GM23338 (cell line): ENCODE results near the gene GTF3C5. TPM values are rescaled to one million over a fixed set of nuclear protein-coding genes. Genes with fewer than 3 reads are reported as not detected.

ENCODE experiments used
- ATAC-seq: fragments of 200-7000 bp; cut with Tn5 transposase; 3 replicates; pipeline ENCODE4 v1.9.1; 2020
- DNase-seq: peaks from one replicate; pipeline ENCODE4 v3.0.0-alpha.2; 2015; ENCODE audit warnings: low spot score
- H2AFZ ChIP-seq: fragments of 200-600 bp; sonication (generic); 2 replicates; pipeline ENCODE4 v1.8.0; 2016; ENCODE audit warnings: antibody characterized with exemption, mild to moderate bottlenecking, moderate library complexity
- H3F3A ChIP-seq: fragments of 200-600 bp; sonication (generic); replicated peaks from 2 replicates; pipeline ENCODE4 v1.8.0; 2017; ENCODE audit warnings: antibody characterized with exemption, mixed run types, low read depth
- H3K27ac ChIP-seq: fragments of 200-600 bp; sonication (generic); 2 replicates; pipeline ENCODE4 v1.6.1; 2016; ENCODE audit warnings: low read depth
- H3K27me3 ChIP-seq: fragments of 200-600 bp; sonication (generic); 2 replicates; pipeline ENCODE4 v1.8.0; 2016; ENCODE audit warnings: mild to moderate bottlenecking, mixed run types, moderate library complexity; ENCODE audit not compliant: insufficient read depth
- H3K36me3 ChIP-seq: fragments of 200-600 bp; sonication (generic); 2 replicates; pipeline ENCODE4 v1.8.0; 2016; ENCODE audit warnings: mild to moderate bottlenecking; ENCODE audit not compliant: insufficient read depth
- H3K4me1 ChIP-seq: fragments of 200-600 bp; sonication (generic); 2 replicates; pipeline ENCODE4 v1.8.0; 2016; ENCODE audit warnings: mild to moderate bottlenecking, moderate library complexity; ENCODE audit not compliant: insufficient read depth
- H3K4me2 ChIP-seq: fragments of 200-600 bp; sonication (generic); 2 replicates; pipeline ENCODE4 v1.7.1; 2017; ENCODE audit warnings: mixed run types
- H3K4me3 ChIP-seq: fragments of 200-600 bp; sonication (generic); 2 replicates; pipeline ENCODE4 v1.6.1; 2016; ENCODE audit warnings: mixed run types
- H3K79me2 ChIP-seq: fragments of 200-600 bp; sonication (generic); replicated peaks from 2 replicates; pipeline ENCODE4 v1.8.0; 2017; ENCODE audit warnings: mild to moderate bottlenecking; ENCODE audit not compliant: insufficient read depth
- H3K9me2 ChIP-seq: fragments of 200-600 bp; sonication (generic); 2 replicates; pipeline ENCODE4 v1.8.0; 2017; ENCODE audit not compliant: insufficient read depth
- H4K20me1 ChIP-seq: fragments of 200-600 bp; sonication (generic); replicated peaks from 2 replicates; pipeline ENCODE4 v1.8.0; 2017; ENCODE audit warnings: mild to moderate bottlenecking; ENCODE audit not compliant: insufficient read depth
- H3K27ac Mint-ChIP-seq: 2 replicates; pipeline ENCODE4 v1.8.0; 2020; ENCODE audit warnings: inconsistent platforms, mild to moderate bottlenecking, moderate library complexity, mixed read lengths
- H3K27me3 Mint-ChIP-seq: 3 replicates; pipeline ENCODE4 v1.8.0; 2022; ENCODE audit warnings: low read depth, mild to moderate bottlenecking, moderate library complexity, mixed read lengths, inconsistent platforms; ENCODE audit not compliant: insufficient read depth, poor library complexity
- H3K36me3 Mint-ChIP-seq: 3 replicates; pipeline ENCODE4 v1.8.0; 2021; ENCODE audit warnings: low read depth, mild to moderate bottlenecking, inconsistent platforms, moderate library complexity, mixed read lengths
- H3K4me1 Mint-ChIP-seq: 3 replicates; pipeline ENCODE4 v1.8.0; 2020; ENCODE audit warnings: mild to moderate bottlenecking, inconsistent platforms, mixed read lengths
- H3K4me3 Mint-ChIP-seq: 3 replicates; pipeline ENCODE4 v1.8.0; 2021; ENCODE audit warnings: moderate library complexity, mild to moderate bottlenecking, inconsistent platforms, mixed read lengths
- H3K9me3 Mint-ChIP-seq: 3 replicates; pipeline ENCODE4 v1.8.0; 2020; ENCODE audit warnings: moderate library complexity, mild to moderate bottlenecking, inconsistent platforms, mixed read lengths
- CREB1 ChIP-seq: fragments of 250-450 bp; sonication (Bioruptor Pico); IDR thresholded peaks from 2 replicates; pipeline ENCODE4 v1.5.0; 2020; ENCODE audit warnings: low read depth, mild to moderate bottlenecking, moderate library complexity
- EZH2 ChIP-seq: fragments of 200-600 bp; sonication (generic); IDR thresholded peaks from one replicate; pipeline ENCODE4 v1.8.0; 2017; ENCODE audit warnings: antibody characterized with exemption, mild to moderate bottlenecking, low read depth; ENCODE audit not compliant: unreplicated experiment
- STAT1 ChIP-seq: IDR thresholded peaks from one replicate; pipeline ENCODE4 v1.6.1; 2016; ENCODE audit warnings: antibody characterized with exemption; ENCODE audit not compliant: unreplicated experiment
- ZNF331 ChIP-seq: fragments of 250-450 bp; sonication (Bioruptor Pico); IDR thresholded peaks from 2 replicates; pipeline ENCODE4 v1.5.0; 2020; ENCODE audit warnings: low read depth, mild to moderate bottlenecking, moderate library complexity
- polyA plus RNA-seq: library from polyadenylated mRNA; unstranded; fragments of >200 nt; fragmentation: Nextera tagmentation; extraction: Ambion mirVana; gene quantifications from 2 replicates; pipeline ENCODE4 v1.2.1, GENCODE V29; 2016
- total RNA-seq: library from RNA; depleted of rRNA; stranded (reverse); fragments of >200 nt; shearing (Covaris generic); gene quantifications from 2 replicates; pipeline ENCODE4 v1.2.3, GENCODE V29; 2014
- TF ChIP-seq, protein P1 (sequence below): fragments of 250-450 bp; sonication (Bioruptor Pico); IDR thresholded peaks from 2 replicates; pipeline ENCODE4 v1.5.0; 2020; ENCODE audit warnings: mild to moderate bottlenecking, moderate library complexity
- TF ChIP-seq, protein P2 (sequence below): IDR thresholded peaks from 2 replicates; pipeline ENCODE4 v1.6.1; 2016; ENCODE audit warnings: antibody characterized with exemption
- TF ChIP-seq, protein P3 (sequence below), 2 experiments: fragments of 200-600 bp in 1 of 2; sonication (generic) in 1 of 2; conservative IDR thresholded peaks; 2 replicates each; pipeline versions ENCODE4 v1.5.1 to v1.6.1; 2016 to 2017; ENCODE audit warnings: antibody characterized with exemption in 2 of 2, low read depth in 2 of 2, mild to moderate bottlenecking in 2 of 2, moderate library complexity in 1 of 2

The GTF3C5 gene
- total and polyA plus RNA-seq, 2 experiments from 2014 or later, result 46.0 to 78.8 TPM

DNA sequence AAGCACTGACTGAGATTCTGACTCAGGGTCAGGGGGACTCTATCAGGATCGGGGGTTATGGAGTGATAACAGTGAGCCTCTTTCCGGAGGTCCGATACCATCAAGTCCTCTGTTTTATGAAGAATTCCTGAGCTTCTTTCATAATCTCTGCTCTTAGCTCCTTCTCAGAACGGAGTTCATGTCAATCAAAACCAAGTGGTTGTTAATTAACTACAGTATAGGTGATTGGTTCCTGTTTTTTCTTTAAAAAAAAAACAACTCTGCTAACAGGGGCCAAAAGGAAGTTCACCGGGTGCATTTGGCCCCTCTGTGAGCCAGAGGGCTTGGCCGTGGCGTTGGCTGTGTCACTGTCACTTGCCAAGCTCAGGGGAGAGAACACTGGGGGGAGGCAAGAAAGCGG lies 48.3 kb upstream of the GTF3C5 start (continued):
- TF ChIP-seq, protein P1, sequence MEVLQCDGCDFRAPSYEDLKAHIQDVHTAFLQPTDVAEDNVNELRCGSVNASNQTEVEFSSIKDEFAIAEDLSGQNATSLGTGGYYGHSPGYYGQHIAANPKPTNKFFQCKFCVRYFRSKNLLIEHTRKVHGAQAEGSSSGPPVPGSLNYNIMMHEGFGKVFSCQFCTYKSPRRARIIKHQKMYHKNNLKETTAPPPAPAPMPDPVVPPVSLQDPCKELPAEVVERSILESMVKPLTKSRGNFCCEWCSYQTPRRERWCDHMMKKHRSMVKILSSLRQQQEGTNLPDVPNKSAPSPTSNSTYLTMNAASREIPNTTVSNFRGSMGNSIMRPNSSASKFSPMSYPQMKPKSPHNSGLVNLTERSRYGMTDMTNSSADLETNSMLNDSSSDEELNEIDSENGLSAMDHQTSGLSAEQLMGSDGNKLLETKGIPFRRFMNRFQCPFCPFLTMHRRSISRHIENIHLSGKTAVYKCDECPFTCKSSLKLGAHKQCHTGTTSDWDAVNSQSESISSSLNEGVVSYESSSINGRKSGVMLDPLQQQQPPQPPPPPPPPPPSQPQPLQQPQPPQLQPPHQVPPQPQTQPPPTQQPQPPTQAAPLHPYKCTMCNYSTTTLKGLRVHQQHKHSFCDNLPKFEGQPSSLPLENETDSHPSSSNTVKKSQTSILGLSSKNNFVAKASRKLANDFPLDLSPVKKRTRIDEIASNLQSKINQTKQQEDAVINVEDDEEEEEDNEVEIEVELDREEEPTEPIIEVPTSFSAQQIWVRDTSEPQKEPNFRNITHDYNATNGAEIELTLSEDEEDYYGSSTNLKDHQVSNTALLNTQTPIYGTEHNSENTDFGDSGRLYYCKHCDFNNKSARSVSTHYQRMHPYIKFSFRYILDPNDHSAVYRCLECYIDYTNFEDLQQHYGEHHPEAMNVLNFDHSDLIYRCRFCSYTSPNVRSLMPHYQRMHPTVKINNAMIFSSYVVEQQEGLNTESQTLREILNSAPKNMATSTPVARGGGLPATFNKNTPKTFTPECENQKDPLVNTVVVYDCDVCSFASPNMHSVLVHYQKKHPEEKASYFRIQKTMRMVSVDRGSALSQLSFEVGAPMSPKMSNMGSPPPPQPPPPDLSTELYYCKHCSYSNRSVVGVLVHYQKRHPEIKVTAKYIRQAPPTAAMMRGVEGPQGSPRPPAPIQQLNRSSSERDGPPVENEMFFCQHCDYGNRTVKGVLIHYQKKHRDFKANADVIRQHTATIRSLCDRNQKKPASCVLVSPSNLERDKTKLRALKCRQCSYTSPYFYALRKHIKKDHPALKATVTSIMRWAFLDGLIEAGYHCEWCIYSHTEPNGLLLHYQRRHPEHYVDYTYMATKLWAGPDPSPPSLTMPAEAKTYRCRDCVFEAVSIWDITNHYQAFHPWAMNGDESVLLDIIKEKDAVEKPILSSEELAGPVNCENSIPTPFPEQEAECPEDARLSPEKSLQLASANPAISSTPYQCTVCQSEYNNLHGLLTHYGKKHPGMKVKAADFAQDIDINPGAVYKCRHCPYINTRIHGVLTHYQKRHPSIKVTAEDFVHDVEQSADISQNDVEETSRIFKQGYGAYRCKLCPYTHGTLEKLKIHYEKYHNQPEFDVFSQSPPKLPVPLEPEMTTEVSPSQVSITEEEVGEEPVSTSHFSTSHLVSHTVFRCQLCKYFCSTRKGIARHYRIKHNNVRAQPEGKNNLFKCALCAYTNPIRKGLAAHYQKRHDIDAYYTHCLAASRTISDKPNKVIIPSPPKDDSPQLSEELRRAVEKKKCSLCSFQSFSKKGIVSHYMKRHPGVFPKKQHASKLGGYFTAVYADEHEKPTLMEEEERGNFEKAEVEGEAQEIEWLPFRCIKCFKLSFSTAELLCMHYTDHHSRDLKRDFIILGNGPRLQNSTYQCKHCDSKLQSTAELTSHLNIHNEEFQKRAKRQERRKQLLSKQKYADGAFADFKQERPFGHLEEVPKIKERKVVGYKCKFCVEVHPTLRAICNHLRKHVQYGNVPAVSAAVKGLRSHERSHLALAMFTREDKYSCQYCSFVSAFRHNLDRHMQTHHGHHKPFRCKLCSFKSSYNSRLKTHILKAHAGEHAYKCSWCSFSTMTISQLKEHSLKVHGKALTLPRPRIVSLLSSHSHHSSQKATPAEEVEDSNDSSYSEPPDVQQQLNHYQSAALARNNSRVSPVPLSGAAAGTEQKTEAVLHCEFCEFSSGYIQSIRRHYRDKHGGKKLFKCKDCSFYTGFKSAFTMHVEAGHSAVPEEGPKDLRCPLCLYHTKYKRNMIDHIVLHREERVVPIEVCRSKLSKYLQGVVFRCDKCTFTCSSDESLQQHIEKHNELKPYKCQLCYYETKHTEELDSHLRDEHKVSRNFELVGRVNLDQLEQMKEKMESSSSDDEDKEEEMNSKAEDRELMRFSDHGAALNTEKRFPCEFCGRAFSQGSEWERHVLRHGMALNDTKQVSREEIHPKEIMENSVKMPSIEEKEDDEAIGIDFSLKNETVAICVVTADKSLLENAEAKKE (CRISPR knock-in tag), result no peak
- TF ChIP-seq ZNF331 (CRISPR knock-in tag) (no peak), CREB1 (CRISPR knock-in tag) (no peak), STAT1 (no peak)
- TF ChIP-seq, protein P2, sequence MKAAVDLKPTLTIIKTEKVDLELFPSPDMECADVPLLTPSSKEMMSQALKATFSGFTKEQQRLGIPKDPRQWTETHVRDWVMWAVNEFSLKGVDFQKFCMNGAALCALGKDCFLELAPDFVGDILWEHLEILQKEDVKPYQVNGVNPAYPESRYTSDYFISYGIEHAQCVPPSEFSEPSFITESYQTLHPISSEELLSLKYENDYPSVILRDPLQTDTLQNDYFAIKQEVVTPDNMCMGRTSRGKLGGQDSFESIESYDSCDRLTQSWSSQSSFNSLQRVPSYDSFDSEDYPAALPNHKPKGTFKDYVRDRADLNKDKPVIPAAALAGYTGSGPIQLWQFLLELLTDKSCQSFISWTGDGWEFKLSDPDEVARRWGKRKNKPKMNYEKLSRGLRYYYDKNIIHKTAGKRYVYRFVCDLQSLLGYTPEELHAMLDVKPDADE, result no peak

DNA sequence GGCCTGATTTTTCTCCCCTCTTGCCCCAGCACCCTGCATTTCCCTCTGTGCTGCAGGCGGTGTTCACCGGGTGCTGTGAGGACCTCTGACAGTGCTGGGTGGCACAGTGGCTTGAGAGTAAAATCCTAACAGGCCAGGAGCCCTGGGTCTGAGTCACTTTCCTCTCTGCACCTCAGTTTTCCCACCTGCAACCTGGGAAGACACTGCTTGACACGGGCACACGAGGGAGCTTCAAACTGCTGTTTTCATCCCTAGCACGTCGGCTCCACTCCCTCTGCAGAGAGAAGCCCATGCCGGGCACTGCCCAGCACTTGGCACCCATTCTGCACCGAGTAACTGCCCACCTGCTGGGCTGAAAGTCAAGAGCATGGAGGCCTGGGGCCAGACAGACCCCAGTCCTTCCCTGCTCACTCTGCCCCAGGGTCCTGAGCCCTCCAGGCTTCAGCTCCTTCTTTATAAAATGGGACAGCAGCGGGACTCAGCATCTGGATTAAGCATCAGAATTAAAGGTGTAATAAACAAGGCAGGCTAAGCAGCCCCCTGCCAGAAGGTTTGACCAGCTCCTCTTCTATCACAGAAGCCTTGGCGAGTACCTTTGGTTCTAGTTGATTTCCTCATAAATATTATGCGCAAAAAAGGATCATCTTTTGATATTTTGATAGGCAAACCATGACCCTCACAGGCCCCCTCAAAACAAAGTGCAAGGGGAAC lies 47.2 kb upstream of the GTF3C5 start:
- no peak overlapping the region for H3K4me3 Mint-ChIP-seq
- H3K36me3 ChIP-seq, result no peaks in the 10 kb centered on the region
- H3F3A ChIP-seq, result no peaks in the 10 kb centered on the region
- no peaks in the 10 kb centered on the region for H3K36me3 Mint-ChIP-seq
- no peaks in the 10 kb centered on the region for H3K9me3 Mint-ChIP-seq
- peaks cover 24% of the 10 kb centered on the region for H3K27me3 Mint-ChIP-seq
- no peak overlapping the region for H3K27ac ChIP-seq
- no peaks in the 10 kb centered on the region for H3K79me2 ChIP-seq
- H3K27me3 ChIP-seq, result peaks cover 11% of the 10 kb centered on the region
- H3K9me2 ChIP-seq, result no peaks in the 10 kb centered on the region
- no peaks in the 10 kb centered on the region for H4K20me1 ChIP-seq
- H3K27ac Mint-ChIP-seq, result no peak overlapping the region
- no peak for DNase-seq
- ATAC-seq, result no peak
- H3K4me2 ChIP-seq, result no peak overlapping the region
- no peak overlapping the region for H3K4me3 ChIP-seq
- peaks cover 4% of the 10 kb centered on the region; the same call in 1 of the 2 replicates for H3K4me1 ChIP-seq
- H3K4me1 Mint-ChIP-seq, result peaks cover 8% of the 10 kb centered on the region
- no peak overlapping the region for H2AFZ ChIP-seq
- TF ChIP-seq, protein P3, sequence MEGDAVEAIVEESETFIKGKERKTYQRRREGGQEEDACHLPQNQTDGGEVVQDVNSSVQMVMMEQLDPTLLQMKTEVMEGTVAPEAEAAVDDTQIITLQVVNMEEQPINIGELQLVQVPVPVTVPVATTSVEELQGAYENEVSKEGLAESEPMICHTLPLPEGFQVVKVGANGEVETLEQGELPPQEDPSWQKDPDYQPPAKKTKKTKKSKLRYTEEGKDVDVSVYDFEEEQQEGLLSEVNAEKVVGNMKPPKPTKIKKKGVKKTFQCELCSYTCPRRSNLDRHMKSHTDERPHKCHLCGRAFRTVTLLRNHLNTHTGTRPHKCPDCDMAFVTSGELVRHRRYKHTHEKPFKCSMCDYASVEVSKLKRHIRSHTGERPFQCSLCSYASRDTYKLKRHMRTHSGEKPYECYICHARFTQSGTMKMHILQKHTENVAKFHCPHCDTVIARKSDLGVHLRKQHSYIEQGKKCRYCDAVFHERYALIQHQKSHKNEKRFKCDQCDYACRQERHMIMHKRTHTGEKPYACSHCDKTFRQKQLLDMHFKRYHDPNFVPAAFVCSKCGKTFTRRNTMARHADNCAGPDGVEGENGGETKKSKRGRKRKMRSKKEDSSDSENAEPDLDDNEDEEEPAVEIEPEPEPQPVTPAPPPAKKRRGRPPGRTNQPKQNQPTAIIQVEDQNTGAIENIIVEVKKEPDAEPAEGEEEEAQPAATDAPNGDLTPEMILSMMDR (conservative IDR thresholded peaks at IDR 0.05; ENCODE audit: low read depth in 2 of 2), result no peak
- no peak for TF ChIP-seq EZH2
